K562 (cell line): ENCODE data around the gene BBLN. TPM values are rescaled to one million over a fixed set of nuclear protein-coding genes. Genes with fewer than 3 reads are reported as not detected.

Experiments used
- ATAC-seq: fragments of 200-7000 bp; cut with Tn5 transposase; 3 replicates; pipeline ENCODE4 v1.9.1; 2020; ENCODE audit warnings: moderate library complexity
- BruUV-seq: library from RNA; stranded (reverse); fragments of 400-500 nt; replicated peaks from 2 replicates; lab custom pipeline; 2021; lab: Mats Ljungman, UMichigan
- CTCF ChIA-PET: fragments of 300-600 bp; formaldehyde crosslinking; extraction: SDS; loops from one replicate; lab custom pipeline; 2021; ENCODE audit warnings: low intra/inter-chr PET ratio; lab: Yijun Ruan, JAX
- POLR2A ChIA-PET: fragments of 300-600, 350-650 bp; sonication (Branson Sonifier 250); formaldehyde crosslinking; extraction: SDS; loops from one replicate; lab custom pipeline; 2021; ENCODE audit warnings: antibody characterized with exemption, inconsistent platforms; lab: Yijun Ruan, JAX
- DNase-seq, 4 experiments: peaks; one replicate each; pipeline versions ENCODE4 v3.0.0 to v3.0.0-alpha.2; 2011 to 2018; ENCODE audit warnings: low spot score in 3 of 4, mixed read lengths in 3 of 4; ENCODE audit errors: extremely low read depth in 1 of 4
- FAIRE-seq: peaks from 2 replicates; lab custom pipeline; 2011; peaks lifted over from hg19 to GRCh38; lab: Jason Lieb, UNC
- H2AFZ ChIP-seq: 2 replicates; pipeline ENCODE4 v1.6.0; 2011; ENCODE audit warnings: low read depth, low read length, control low read depth, inconsistent platforms
- H3K27ac ChIP-seq: fragments of 200-600 bp; 3 replicates; pipeline ENCODE4 v1.8.0; 2011; ENCODE audit warnings: low read depth, mild to moderate bottlenecking, control low read depth, inconsistent platforms, low read length, moderate library complexity, mixed read lengths; ENCODE audit errors: extremely low read depth
- H3K27me3 ChIP-seq, 2 experiments: fragments of 300-600 bp in 1 of 2; 2 replicates in 1 of 2; 3 replicates in 1 of 2; pipeline versions ENCODE4 v1.6.0 to v1.8.0; 2011; ENCODE audit warnings: inconsistent platforms in 2 of 2, low read length in 2 of 2, mild to moderate bottlenecking in 1 of 2, mixed read lengths in 1 of 2, moderate library complexity in 1 of 2; ENCODE audit not compliant: control insufficient read depth in 2 of 2, insufficient read depth in 2 of 2
- H3K36me3 ChIP-seq: fragments of 300-600 bp; 3 replicates; pipeline ENCODE4 v1.8.0; 2011; ENCODE audit warnings: mild to moderate bottlenecking, low read length, inconsistent platforms; ENCODE audit not compliant: control insufficient read depth, insufficient read depth
- H3K4me1 ChIP-seq, 2 experiments: fragments of 200-600 bp in 1 of 2; replicated peaks in 1 of 2; 2 replicates in 1 of 2; 3 replicates in 1 of 2; pipeline versions ENCODE4 v1.5.1 to v1.8.0; 2011; ENCODE audit warnings: inconsistent platforms in 2 of 2, low read length in 2 of 2, mild to moderate bottlenecking in 1 of 2, mixed read lengths in 1 of 2, moderate library complexity in 1 of 2; ENCODE audit not compliant: control insufficient read depth in 2 of 2, insufficient read depth in 2 of 2
- H3K4me2 ChIP-seq: 2 replicates; pipeline ENCODE4 v1.6.1; 2011; ENCODE audit warnings: low read length, control low read depth, inconsistent platforms, mixed read lengths; ENCODE audit not compliant: insufficient read depth
- H3K4me3 ChIP-seq: fragments of 200-600 bp; sonication (generic), shearing (Covaris generic); 2 replicates; pipeline ENCODE4 v1.5.1; 2016; ENCODE audit warnings: control low read depth, inconsistent platforms
- H3K79me2 ChIP-seq: fragments of 200-600 bp; 3 replicates; pipeline ENCODE4 v1.8.0; 2011; ENCODE audit warnings: low read length, inconsistent platforms; ENCODE audit not compliant: control insufficient read depth, insufficient read depth
- H3K9ac ChIP-seq, 2 experiments: 2 replicates each; pipeline versions ENCODE4 v1.6.0 to v1.6.1; 2011; ENCODE audit warnings: low read depth in 2 of 2, low read length in 2 of 2, control low read depth in 1 of 2, inconsistent platforms in 1 of 2, mild to moderate bottlenecking in 1 of 2, mixed read lengths in 1 of 2; ENCODE audit not compliant: insufficient read depth in 1 of 2
- H3K9me1 ChIP-seq: one replicate; pipeline ENCODE4 v1.6.0; 2011; ENCODE audit warnings: inconsistent platforms, mild to moderate bottlenecking, low read length, moderate library complexity; ENCODE audit not compliant: control insufficient read depth, insufficient read depth
- H3K9me3 ChIP-seq: replicated peaks from 2 replicates; pipeline ENCODE4 v1.5.1; 2011; ENCODE audit warnings: low read depth, low read length, inconsistent platforms; ENCODE audit not compliant: control insufficient read depth, insufficient read depth
- H4K20me1 ChIP-seq: replicated peaks from 2 replicates; pipeline ENCODE4 v1.6.1; 2011; ENCODE audit warnings: low read length, inconsistent platforms, mixed read lengths; ENCODE audit not compliant: control insufficient read depth, insufficient read depth
- ASH1L ChIP-seq: fragments of 450-650 bp; IDR thresholded peaks from 2 replicates; pipeline ENCODE4 v1.6.1; 2018; ENCODE audit warnings: borderline replicate concordance, mild to moderate bottlenecking, low read depth; ENCODE audit not compliant: partially characterized antibody
- FOS ChIP-seq: IDR thresholded peaks from 3 replicates; pipeline ENCODE4 v1.6.1; 2011; ENCODE audit not compliant: insufficient read length; ENCODE audit errors: extremely low read depth
- FOXM1 ChIP-seq, 2 experiments: fragments of 450-650 bp in 1 of 2; sonication (generic) in 1 of 2; formaldehyde crosslinking in 1 of 2; IDR thresholded peaks; 2 replicates each; pipeline versions ENCODE4 v1.6.1 to v1.9.0; 2017 to 2022; ENCODE audit warnings: low read depth in 2 of 2, mild to moderate bottlenecking in 2 of 2, missing genetic modification reagents in 1 of 2, moderate library complexity in 1 of 2
- FOXO4 ChIP-seq: fragments of 450-650 bp; formaldehyde crosslinking; IDR thresholded peaks from 2 replicates; pipeline ENCODE4 v1.4.0; 2020; ENCODE audit warnings: mild to moderate bottlenecking, moderate library complexity
- GABPB1 ChIP-seq: sonication (generic); formaldehyde crosslinking; IDR thresholded peaks from 2 replicates; pipeline ENCODE4 v1.8.0; 2022; ENCODE audit warnings: mild to moderate bottlenecking, missing genetic modification reagents
- KAT8 ChIP-seq: fragments of 450-650 bp; IDR thresholded peaks from 2 replicates; pipeline ENCODE4 v1.6.1; 2016; ENCODE audit warnings: low read depth, mild to moderate bottlenecking
- MYBL2 ChIP-seq, 2 experiments: fragments of 450-650 bp in 1 of 2; sonication (generic) in 1 of 2; formaldehyde crosslinking in 1 of 2; IDR thresholded peaks; 2 replicates each; pipeline versions ENCODE4 v1.6.1 to v1.8.1; 2017 to 2022; ENCODE audit warnings: borderline replicate concordance in 1 of 2, inconsistent platforms in 1 of 2, low read depth in 1 of 2, mild to moderate bottlenecking in 1 of 2, missing genetic modification reagents in 1 of 2, moderate library complexity in 1 of 2
- SMARCC2 ChIP-seq: fragments of 450-650 bp; IDR thresholded peaks from 2 replicates; pipeline ENCODE4 v1.6.1; 2017; ENCODE audit warnings: antibody characterized with exemption, moderate library complexity, mild to moderate bottlenecking, low read depth
- SMARCE1 ChIP-seq: fragments of 450-650 bp; IDR thresholded peaks from 2 replicates; pipeline ENCODE4 v1.7.1; 2016; ENCODE audit warnings: mild to moderate bottlenecking
- SMC3 ChIP-seq: conservative IDR thresholded peaks from 2 replicates; pipeline ENCODE4 v1.6.1; 2011; ENCODE audit warnings: low read depth, low read length, improper control_type of control experiment; ENCODE audit not compliant: insufficient read depth
- THRAP3 ChIP-seq: fragments of 450-650 bp; IDR thresholded peaks from 2 replicates; pipeline ENCODE4 v1.6.1; 2016; ENCODE audit warnings: mild to moderate bottlenecking, inconsistent platforms, borderline replicate concordance
- TRIM24 ChIP-seq, 2 experiments: fragments of 450-650 bp; IDR thresholded peaks; 2 replicates each; pipeline ENCODE4 v1.6.1; 2016
- ZNF184 ChIP-seq: sonication (generic); formaldehyde crosslinking; IDR thresholded peaks from 2 replicates; pipeline ENCODE4 v1.5.0; 2020; ENCODE audit warnings: missing genetic modification reagents
- ZNF282 ChIP-seq: sonication (generic); formaldehyde crosslinking; IDR thresholded peaks from 2 replicates; pipeline ENCODE4 v1.8.1; 2023; ENCODE audit warnings: missing genetic modification reagents
- ZNF76 ChIP-seq: fragments of 250-450 bp; sonication (Bioruptor Pico); IDR thresholded peaks from 2 replicates; pipeline ENCODE4 v1.4.0; 2020; ENCODE audit warnings: mild to moderate bottlenecking, moderate library complexity, borderline replicate concordance
- WGBS: fragments of 100-300 bp; shearing (Covaris generic); methylation state at CpG from one replicate; pipeline ENCODE4 v1.1.6; 2016; ENCODE audit warnings: low coverage, mixed read lengths; ENCODE audit not compliant: insufficient coverage; ENCODE audit errors: missing lambda C conversion rate; 5-methylcytosine and 5-hydroxymethylcytosine counted together
- in situ Hi-C: fragments of 300-500 bp; cut with MboI; formaldehyde crosslinking; loops from 4 replicates; pipeline ENCODE4 v1.15.0; 2018; ENCODE audit warnings: inconsistent platforms, mixed read lengths
- intact Hi-C: fragments of 100-400 bp; cut with micrococcal nuclease; formaldehyde crosslinking; loops from 2 replicates; pipeline ENCODE4 v1.14.2; 2022
- polyA plus RNA-seq, 8 experiments: library from polyadenylated mRNA; depleted of rRNA in 4 of 8; stranded (reverse) in 5 of 8; unstranded in 3 of 8; fragments of >200 nt; fragmentation: Nextera tagmentation in 2 of 8; fragmentation: Illumina TruSeq in 1 of 8; extraction: Ambion mirVana in 2 of 8; extraction: Trizol in 1 of 8; gene quantifications; 2 replicates each; pipeline versions ENCODE4 v1.2.1 to v1.2.3, GENCODE V29; 2011 to 2014; ENCODE audit warnings: inconsistent platforms in 1 of 8, missing spikeins in 1 of 8
- total RNA-seq, 7 experiments: library from RNA; depleted of rRNA in 6 of 7; stranded (reverse); fragments of >200 nt in 6 of 7; fragmentation: Illumina TruSeq in 2 of 7; extraction: Trizol in 2 of 7; gene quantifications; 2 replicates each; pipeline versions ENCODE4 v1.2.1 to v1.2.3, GENCODE V29; 2011 to 2021; ENCODE audit warnings: low replicate concordance in 1 of 7
- TF ChIP-seq, protein P1 (sequence below): fragments of 250-450 bp; sonication (Bioruptor Pico); IDR thresholded peaks from 2 replicates; pipeline ENCODE4 v1.8.0; 2021; ENCODE audit warnings: borderline replicate concordance, mild to moderate bottlenecking, moderate library complexity; ENCODE audit not compliant: poor library complexity, severe bottlenecking
- TF ChIP-seq, protein P2 (sequence below), 2 experiments: fragments of 450-650 bp in 1 of 2; sonication (generic) in 1 of 2; formaldehyde crosslinking; conservative IDR thresholded peaks; 2 replicates each; pipeline versions ENCODE4 v1.4.0 to v1.8.1; 2020 to 2022; ENCODE audit warnings: mild to moderate bottlenecking in 1 of 2, missing genetic modification reagents in 1 of 2

Gene BBLN
- total and polyA plus RNA-seq, 9 of the 15 experiments (the other 6 are each of a cell fraction or from before 2014, with no cell fraction given): 4.2 to 331 (median 87.1) TPM

DNA sequence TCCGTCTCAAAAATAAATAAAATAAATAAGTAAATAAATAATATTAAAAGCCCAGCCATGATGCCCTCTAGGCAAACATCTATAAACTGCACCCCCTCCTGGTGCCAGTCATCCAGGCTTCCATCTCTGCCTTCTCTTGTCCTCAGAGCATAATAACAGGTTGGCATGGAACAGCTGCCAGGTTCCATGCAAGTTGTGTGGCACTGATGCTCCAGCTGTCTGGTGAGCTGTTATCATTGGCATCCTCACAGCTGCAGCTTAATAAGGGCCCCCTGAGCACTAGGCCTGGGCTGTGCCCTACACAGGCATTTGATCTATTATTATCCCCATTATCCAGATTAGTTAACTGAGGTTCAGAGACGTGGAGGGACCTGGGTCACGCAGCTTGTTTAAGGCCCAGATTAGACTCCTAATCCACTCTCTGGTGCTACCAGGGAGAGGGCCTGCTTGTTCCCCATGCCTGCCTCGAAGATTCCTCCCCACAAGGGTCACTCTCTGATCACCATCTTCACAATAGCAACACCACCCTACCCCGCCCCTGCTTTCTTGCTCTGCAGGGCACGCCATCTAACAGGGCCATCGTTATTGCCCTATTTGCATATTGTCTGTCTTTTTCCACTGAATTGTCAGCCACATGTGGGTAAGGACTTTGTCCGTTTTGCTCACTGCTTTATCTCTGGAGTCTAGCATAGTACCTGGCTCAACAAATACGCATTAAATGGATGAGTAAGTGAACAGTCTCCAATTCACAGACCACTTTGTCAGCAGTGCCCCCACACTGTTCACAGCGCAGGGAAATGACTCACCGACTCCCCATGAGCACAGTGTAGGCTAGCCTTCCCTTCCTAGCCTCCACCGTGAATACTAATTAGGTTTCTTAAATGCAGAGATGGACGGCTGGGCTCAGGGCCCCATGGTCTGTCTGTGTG is 41.6 kb downstream of the BBLN start (continued):
- TF ChIP-seq ZNF184 (CRISPR knock-in tag) (no peak), TRIM24 (IDR thresholded peaks at IDR 0.05) (peak; percentile 29 to 33; a peak in 1 of 4 replicates)
- TF ChIP-seq, protein P1, sequence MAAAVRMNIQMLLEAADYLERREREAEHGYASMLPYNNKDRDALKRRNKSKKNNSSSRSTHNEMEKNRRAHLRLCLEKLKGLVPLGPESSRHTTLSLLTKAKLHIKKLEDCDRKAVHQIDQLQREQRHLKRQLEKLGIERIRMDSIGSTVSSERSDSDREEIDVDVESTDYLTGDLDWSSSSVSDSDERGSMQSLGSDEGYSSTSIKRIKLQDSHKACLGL: peak; percentile 6

GRCh38 chr9:128202648-128203023 is 42.6 kb downstream of the BBLN start:
- intact Hi-C loops (loop anchor here (2.0 kb wide), 1 partner anchor 74 kb away; the partner anchor contains the start of genes GOLGA2 and SWI5), in situ Hi-C loops (no loop called here)
- 5% methylated on average over 2 of the region's 2 CpGs for WGBS
- Histone ChIP-seq H2AFZ (peak overlapping the region; percentile 79), H3K4me3 (no peak overlapping the region), H4K20me1 (no peaks in the 10 kb centered on the region; the same call in none of the 2 replicates), H3K9ac (peak overlapping the region in 1 of 2 experiments; percentile 97; a peak in 1 of 4 replicates), H3K9me1 (peaks cover 3% of the 10 kb centered on the region), H3K36me3 (no peaks in the 10 kb centered on the region), H3K4me2 (peak overlapping the region; percentile 73), H3K79me2 (no peaks in the 10 kb centered on the region), H3K4me1 (peaks cover 19 to 34% of the 10 kb centered on the region in 2 experiments), H3K9me3 (no peaks in the 10 kb centered on the region), H3K27me3 (no peaks in the 10 kb centered on the region), H3K27ac (no peak overlapping the region; the same call in 2 of the 3 replicates)
- DNase-seq: no peak
- BruUV-seq: no TSS peak
- POLR2A ChIA-PET: interaction anchor here (1.3 kb wide), 1 partner anchor 9 kb away, joined by 4 read pairs; no protein-coding TSS in a partner anchor
- CTCF ChIA-PET: interaction anchor here (0.6 to 0.8 kb wide), 2 partner anchors 78 to 138 kb away, joined by 3 read pairs; no protein-coding TSS in a partner anchor
- no peak for ATAC-seq
- FAIRE-seq: no peak
- TF ChIP-seq FOS: no peak
- TF ChIP-seq GABPB1: no peak
- no peak for TF ChIP-seq FOXM1 (IDR thresholded peaks at IDR 0.05; ENCODE audit: low read depth)
- TF ChIP-seq FOXM1 (CRISPR knock-in tag; IDR thresholded peaks at IDR 0.05; ENCODE audit: low read depth): no peak
- TF ChIP-seq, protein P2, sequence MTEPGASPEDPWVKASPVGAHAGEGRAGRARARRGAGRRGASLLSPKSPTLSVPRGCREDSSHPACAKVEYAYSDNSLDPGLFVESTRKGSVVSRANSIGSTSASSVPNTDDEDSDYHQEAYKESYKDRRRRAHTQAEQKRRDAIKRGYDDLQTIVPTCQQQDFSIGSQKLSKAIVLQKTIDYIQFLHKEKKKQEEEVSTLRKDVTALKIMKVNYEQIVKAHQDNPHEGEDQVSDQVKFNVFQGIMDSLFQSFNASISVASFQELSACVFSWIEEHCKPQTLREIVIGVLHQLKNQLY (CRISPR knock-in tag; conservative IDR thresholded peaks at IDR 0.05): no peak
- TF ChIP-seq SMC3: no peak
- TF ChIP-seq SMARCC2: no peak
- no peak for TF ChIP-seq ZNF76 (CRISPR knock-in tag)
- TF ChIP-seq MYBL2 (IDR thresholded peaks at IDR 0.05; ENCODE audit: low read depth): no peak
- TF ChIP-seq MYBL2 (CRISPR knock-in tag; IDR thresholded peaks at IDR 0.05; ENCODE audit: borderline replicate concordance): no peak
- peak; percentile 37; the same call in 1 of the 2 replicates for TF ChIP-seq SMARCE1
- no peak for TF ChIP-seq ZNF282 (CRISPR knock-in tag)
- TF ChIP-seq KAT8: no peak
- TF ChIP-seq THRAP3: no peak
- TF ChIP-seq ASH1L: peak; percentile 35
- TF ChIP-seq FOXO4 (CRISPR knock-in tag): no peak
